HG02571 (cell line): Measurements from ENCODE around the gene STX16.

Experiments used
- ATAC-seq: cut with Tn5 transposase; IDR thresholded peaks from one replicate; pipeline ENCODE4 v1.9.1; 2021; ENCODE audit warnings: mild to moderate bottlenecking, moderate library complexity; ENCODE audit not compliant: unreplicated experiment

The STX16 gene

GRCh38 chr20:58650776-58651558 lies at the start of gene STX16:
Gene STX16 (plus strand): TSS chr20:58651283. CDS start chr20:58652007, 724 bp downstream.
- ATAC-seq = peak; percentile 68

GRCh38 chr20:58602124-58602523 lies 49.0 kb upstream of the STX16 start:
- no peak for ATAC-seq

- ATAC-seq = no peak
These were observed 47.4 kb upstream of the STX16 start for GRCh38 chr20:58603721-58604120.

GRCh38 chr20:58604128-58604881 lies 46.8 kb upstream of the STX16 start:
- ATAC-seq = no peak

- ATAC-seq = no peak
These were observed 45.6 kb upstream of the STX16 start for GRCh38 chr20:58605292-58606065.

GRCh38 chr20:58606184-58606583 lies 44.9 kb upstream of the STX16 start:
- no peak for ATAC-seq

- no peak for ATAC-seq
These were observed 42.8 kb upstream of the STX16 start for GRCh38 chr20:58608096-58608840.

GRCh38 chr20:58609026-58609425 lies 42.1 kb upstream of the STX16 start:
- no peak for ATAC-seq

GRCh38 chr20:58610071-58610800 lies 40.8 kb upstream of the STX16 start:
- no peak for ATAC-seq

GRCh38 chr20:58610811-58611210 lies 40.3 kb upstream of the STX16 start:
- ATAC-seq = no peak

- no peak for ATAC-seq
These were observed 39.6 kb upstream of the STX16 start for GRCh38 chr20:58611236-58612030.

- no peak for ATAC-seq
These were observed 38.9 kb upstream of the STX16 start for GRCh38 chr20:58612121-58612691.

- ATAC-seq = no peak
These were observed 37.8 kb upstream of the STX16 start for GRCh38 chr20:58613061-58613854.

GRCh38 chr20:58614366-58614765 lies 36.7 kb upstream of the STX16 start:
- no peak for ATAC-seq

- no peak for ATAC-seq
These were observed 35.9 kb upstream of the STX16 start for GRCh38 chr20:58614984-58615760.

- ATAC-seq = no peak
These were observed 34.7 kb upstream of the STX16 start for GRCh38 chr20:58616411-58616810.

GRCh38 chr20:58617158-58617557 lies 33.9 kb upstream of the STX16 start:
- no peak for ATAC-seq
